Neural progenitor cell (in vitro differentiated cells): ENCODE measurements around the gene CHST15. TPM values are rescaled to one million over a fixed set of nuclear protein-coding genes. Genes with fewer than 3 reads are reported as not detected.

ENCODE experiments used
- DNase-seq: peaks from one replicate; pipeline ENCODE4 v3.0.0-alpha.2; 2016; ENCODE audit warnings: low spot score
- H2AFZ ChIP-seq: fragments of 200-600 bp; sonication (generic); replicated peaks from 2 replicates; pipeline ENCODE4 v1.6.1; 2016; ENCODE audit warnings: antibody characterized with exemption
- H3F3A ChIP-seq: fragments of 200-600 bp; sonication (generic); 2 replicates; pipeline ENCODE4 v1.6.1; 2016; ENCODE audit warnings: antibody characterized with exemption, low read depth
- H3K27ac ChIP-seq: fragments of 200-600 bp; sonication (generic); 2 replicates; pipeline ENCODE4 v1.5.1; 2016; ENCODE audit warnings: mild to moderate bottlenecking
- H3K27me3 ChIP-seq: fragments of 200-600 bp; sonication (generic); 2 replicates; pipeline ENCODE4 v1.6.1; 2016; ENCODE audit warnings: mild to moderate bottlenecking, moderate library complexity
- H3K36me3 ChIP-seq: fragments of 200-600 bp; sonication (generic); 2 replicates; pipeline ENCODE4 v1.5.1; 2016
- H3K4me1 ChIP-seq: fragments of 200-600 bp; sonication (generic); 2 replicates; pipeline ENCODE4 v1.6.1; 2016; ENCODE audit warnings: mixed run types
- H3K4me2 ChIP-seq: fragments of 200-600 bp; sonication (generic); 2 replicates; pipeline ENCODE4 v1.6.1; 2016
- H3K4me3 ChIP-seq: fragments of 200-600 bp; sonication (generic); 2 replicates; pipeline ENCODE4 v1.5.1; 2016
- H3K79me2 ChIP-seq: fragments of 200-600 bp; sonication (generic); 2 replicates; pipeline ENCODE4 v1.6.1; 2016; ENCODE audit warnings: low read depth
- H3K9ac ChIP-seq: fragments of 200-600 bp; sonication (generic); 2 replicates; pipeline ENCODE4 v1.6.1; 2016
- H3K9me3 ChIP-seq: fragments of 200-600 bp; sonication (generic); 2 replicates; pipeline ENCODE4 v1.5.1; 2016; ENCODE audit warnings: low read depth
- H4K20me1 ChIP-seq: fragments of 200-600 bp; sonication (generic); 2 replicates; pipeline ENCODE4 v1.6.1; 2016; ENCODE audit warnings: low read depth
- H3K27ac Mint-ChIP-seq: 3 replicates; pipeline ENCODE4 v1.8.0; 2021; ENCODE audit warnings: mixed read lengths
- H3K27me3 Mint-ChIP-seq: 2 replicates; pipeline ENCODE4 v1.8.0; 2022; ENCODE audit warnings: low read depth, mild to moderate bottlenecking, inconsistent platforms, moderate library complexity, mixed read lengths; ENCODE audit not compliant: insufficient read depth
- H3K36me3 Mint-ChIP-seq: 3 replicates; pipeline ENCODE4 v1.8.0; 2021; ENCODE audit warnings: mixed read lengths
- H3K4me1 Mint-ChIP-seq: 3 replicates; pipeline ENCODE4 v1.8.0; 2021; ENCODE audit warnings: mixed read lengths
- H3K4me3 Mint-ChIP-seq: 3 replicates; pipeline ENCODE4 v1.8.0; 2021; ENCODE audit warnings: mild to moderate bottlenecking, moderate library complexity, mixed read lengths
- H3K9me3 Mint-ChIP-seq: 3 replicates; pipeline ENCODE4 v1.8.0; 2020; ENCODE audit warnings: mixed read lengths
- CTCF ChIP-seq: fragments of 200-600 bp; sonication (generic); IDR thresholded peaks from 2 replicates; pipeline ENCODE4 v1.5.1; 2017; ENCODE audit warnings: antibody characterized with exemption, mild to moderate bottlenecking
- EZH2 ChIP-seq: fragments of 200-600 bp; sonication (generic); IDR thresholded peaks from 2 replicates; pipeline ENCODE4 v1.6.1; 2017; ENCODE audit warnings: antibody characterized with exemption, mild to moderate bottlenecking, moderate library complexity
- EZH2phosphoT487 ChIP-seq: fragments of 200-600 bp; sonication (generic); IDR thresholded peaks from 2 replicates; pipeline ENCODE4 v1.6.1; 2017; ENCODE audit warnings: antibody characterized with exemption
- total RNA-seq: library from RNA; depleted of rRNA; stranded (reverse); fragments of >200 nt; gene quantifications from 2 replicates; pipeline ENCODE4 v1.2.3, GENCODE V29; 2015; ENCODE audit warnings: low replicate concordance

CHST15 gene
- total RNA-seq, 1 donor from 2014 or later: 0.54 TPM

DNA sequence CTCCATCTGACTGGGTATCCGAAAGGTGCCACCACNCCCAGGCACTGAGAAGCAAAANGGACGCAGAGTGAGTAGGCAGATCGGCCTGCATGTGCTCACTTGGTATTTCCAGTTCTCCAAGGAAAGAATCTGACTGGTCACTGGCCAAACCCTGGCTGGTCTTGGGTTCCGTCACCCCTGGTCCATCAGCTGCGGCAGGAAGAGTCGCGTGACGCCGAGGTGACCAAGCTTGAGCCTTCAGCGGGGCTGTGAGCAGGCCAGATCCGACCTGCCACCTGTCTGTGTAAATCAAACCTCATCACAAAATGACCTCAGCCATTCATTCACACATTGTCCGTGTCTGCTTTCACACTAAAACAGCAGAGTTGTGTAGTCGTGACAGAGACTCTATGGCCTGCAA, 28.8 kb upstream of the CHST15 start:
- H3K9me3 ChIP-seq: no peaks in the 10 kb centered on the region
- Mint-ChIP-seq H3K36me3 (no peaks in the 10 kb centered on the region), H3K4me3 (no peak overlapping the region), H3K4me1 (peaks cover 2% of the 10 kb centered on the region), H3K9me3 (no peaks in the 10 kb centered on the region), H3K27me3 (peaks cover 4% of the 10 kb centered on the region), H3K27ac (no peak overlapping the region)
- H4K20me1 ChIP-seq: no peaks in the 10 kb centered on the region
- no peaks in the 10 kb centered on the region for H3K27me3 ChIP-seq
- no peaks in the 10 kb centered on the region for H3F3A ChIP-seq
- H3K4me2 ChIP-seq: no peak overlapping the region
- no peak overlapping the region for H3K4me3 ChIP-seq
- DNase-seq: no peak
- no peak overlapping the region for H3K9ac ChIP-seq
- no peaks in the 10 kb centered on the region for H3K36me3 ChIP-seq
- H2AFZ ChIP-seq: no peak overlapping the region
- H3K27ac ChIP-seq: no peak overlapping the region
- H3K79me2 ChIP-seq: no peaks in the 10 kb centered on the region
- peaks cover 3% of the 10 kb centered on the region for H3K4me1 ChIP-seq
- TF ChIP-seq CTCF (no peak), EZH2 (no peak), EZH2phosphoT487 (no peak)

GRCh38 chr10:124120410-124121061, 27.1 kb upstream of the CHST15 start:
- DNase-seq: no peak
- Histone ChIP-seq H3K9me3 (no peaks in the 10 kb centered on the region), H3K9ac (no peak overlapping the region), H2AFZ (no peak overlapping the region), H3K4me1 (no peaks in the 10 kb centered on the region), H3K4me3 (no peak overlapping the region), H3F3A (no peaks in the 10 kb centered on the region), H3K27me3 (no peaks in the 10 kb centered on the region), H3K36me3 (no peaks in the 10 kb centered on the region), H3K27ac (no peak overlapping the region), H4K20me1 (no peaks in the 10 kb centered on the region), H3K4me2 (no peak overlapping the region), H3K79me2 (no peaks in the 10 kb centered on the region)
- no peak overlapping the region for H3K4me3 Mint-ChIP-seq
- peaks cover 4% of the 10 kb centered on the region for H3K27me3 Mint-ChIP-seq
- TF ChIP-seq EZH2: no peak
- no peak for TF ChIP-seq EZH2phosphoT487
- no peak for TF ChIP-seq CTCF
- H3K4me1 Mint-ChIP-seq: peaks cover 2% of the 10 kb centered on the region
- no peaks in the 10 kb centered on the region for H3K9me3 Mint-ChIP-seq
- no peak overlapping the region for H3K27ac Mint-ChIP-seq
- H3K36me3 Mint-ChIP-seq: no peaks in the 10 kb centered on the region

DNA sequence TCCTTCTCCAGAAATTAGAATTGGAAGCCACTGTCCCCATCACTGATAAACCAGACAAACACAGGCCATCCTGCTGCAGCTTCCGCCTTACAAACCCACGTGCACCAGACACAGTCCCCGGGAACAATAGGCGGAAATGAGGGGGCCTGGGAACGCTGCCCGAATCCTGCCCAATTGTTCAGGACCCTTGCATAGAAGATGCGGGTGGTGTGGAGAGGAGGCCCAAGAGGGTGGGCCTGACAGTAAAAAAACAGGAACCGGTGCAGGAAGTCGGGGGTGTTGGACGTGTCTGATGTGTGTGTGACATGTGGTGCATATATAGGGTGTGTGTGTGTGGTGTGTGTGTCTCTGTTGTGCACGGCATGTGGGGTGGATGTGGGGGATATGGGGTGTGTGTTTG, 26.5 kb upstream of the CHST15 start:
- peaks cover 4% of the 10 kb centered on the region for H3K27me3 Mint-ChIP-seq
- H3K4me1 Mint-ChIP-seq: peaks cover 2% of the 10 kb centered on the region
- H3K36me3 Mint-ChIP-seq: no peaks in the 10 kb centered on the region
- Histone ChIP-seq H3K36me3 (no peaks in the 10 kb centered on the region), H3K4me2 (no peak overlapping the region), H3K4me3 (no peak overlapping the region), H3K27ac (no peak overlapping the region), H3K79me2 (no peaks in the 10 kb centered on the region), H3F3A (no peaks in the 10 kb centered on the region), H2AFZ (no peak overlapping the region), H4K20me1 (no peaks in the 10 kb centered on the region), H3K9me3 (no peaks in the 10 kb centered on the region), H3K9ac (no peak overlapping the region), H3K27me3 (no peaks in the 10 kb centered on the region), H3K4me1 (no peaks in the 10 kb centered on the region)
- no peaks in the 10 kb centered on the region for H3K9me3 Mint-ChIP-seq
- TF ChIP-seq EZH2phosphoT487: no peak
- no peak for TF ChIP-seq EZH2
- TF ChIP-seq CTCF: no peak
- no peak overlapping the region for H3K27ac Mint-ChIP-seq
- H3K4me3 Mint-ChIP-seq: no peak overlapping the region
- no peak for DNase-seq
